ENCODE results near the gene TADA1. TPM values are rescaled to one million over a fixed set of nuclear protein-coding genes. Genes with fewer than 3 reads are reported as not detected.

Gene TADA1
- total and polyA plus RNA-seq, 2 experiments from 2014 or later, result 21.8 to 22.0 TPM

GRCh38 chr1:166910396-166910994 lies 34.4 kb upstream of the TADA1 start:
- H2AFZ ChIP-seq, result no peak overlapping the region
- H4K20me1 ChIP-seq (replicated peaks; ENCODE audit: insufficient read depth), result no peaks in the 10 kb centered on the region
- H3K4me1 ChIP-seq (ENCODE audit: insufficient read depth), result no peaks in the 10 kb centered on the region
- Mint-ChIP-seq H3K4me3 (no peak overlapping the region), H3K4me1 (no peaks in the 10 kb centered on the region), H3K27ac (peak overlapping the region; percentile 62), H3K27me3 (ENCODE audit: insufficient read depth, low read depth, poor library complexity) (peaks cover 3% of the 10 kb centered on the region), H3K36me3 (ENCODE audit: low read depth) (peaks cover 22% of the 10 kb centered on the region; the same call in 2 of the 3 replicates), H3K9me3 (peaks cover 22% of the 10 kb centered on the region)
- no peak overlapping the region for H3K4me3 ChIP-seq
- H3K79me2 ChIP-seq (replicated peaks; ENCODE audit: insufficient read depth), result no peaks in the 10 kb centered on the region
- H3K9me2 ChIP-seq (ENCODE audit: insufficient read depth), result no peaks in the 10 kb centered on the region
- no peaks in the 10 kb centered on the region for H3K27me3 ChIP-seq (ENCODE audit: insufficient read depth)
- DNase-seq (ENCODE audit: low spot score) (peak; percentile 89), ATAC-seq (peak; percentile 97)
- H3K27ac ChIP-seq (ENCODE audit: low read depth), result no peak overlapping the region
- TF ChIP-seq CTCF (conservative IDR thresholded peaks at IDR 0.05; ENCODE audit: low read depth in 2 of 2), result peak; percentile 90 to 98
- TF ChIP-seq POLR2AphosphoS5 (IDR thresholded peaks at IDR 0.05; ENCODE audit: low read depth), result no peak
- no peak for TF ChIP-seq ZNF331 (CRISPR knock-in tag; IDR thresholded peaks at IDR 0.05; ENCODE audit: low read depth)
- H3F3A ChIP-seq (replicated peaks; ENCODE audit: low read depth), result no peaks in the 10 kb centered on the region
- 0 out of 2 replicates have a peak, but pooled peaks cover 3% of the 10 kb centered on the region for H3K36me3 ChIP-seq (ENCODE audit: insufficient read depth)
- H3K4me2 ChIP-seq, result no peak overlapping the region

- H3K4me1 ChIP-seq (ENCODE audit: insufficient read depth), result no peaks in the 10 kb centered on the region
- no peaks in the 10 kb centered on the region for H3K27me3 ChIP-seq (ENCODE audit: insufficient read depth)
- Mint-ChIP-seq H3K27me3 (ENCODE audit: insufficient read depth, low read depth, poor library complexity) (peaks cover 3% of the 10 kb centered on the region), H3K27ac (no peak overlapping the region), H3K4me3 (no peak overlapping the region), H3K36me3 (ENCODE audit: low read depth) (peaks cover 22% of the 10 kb centered on the region; the same call in 2 of the 3 replicates), H3K9me3 (peaks cover 22% of the 10 kb centered on the region), H3K4me1 (no peaks in the 10 kb centered on the region)
- no peak overlapping the region for H3K4me3 ChIP-seq
- no peaks in the 10 kb centered on the region for H3K9me2 ChIP-seq (ENCODE audit: insufficient read depth)
- H3K27ac ChIP-seq (ENCODE audit: low read depth), result no peak overlapping the region
- no peak for ATAC-seq
- no peaks in the 10 kb centered on the region for H4K20me1 ChIP-seq (replicated peaks; ENCODE audit: insufficient read depth)
- no peak for DNase-seq (ENCODE audit: low spot score)
- no peak overlapping the region for H2AFZ ChIP-seq
- no peaks in the 10 kb centered on the region for H3F3A ChIP-seq (replicated peaks; ENCODE audit: low read depth)
- no peaks in the 10 kb centered on the region for H3K79me2 ChIP-seq (replicated peaks; ENCODE audit: insufficient read depth)
- H3K36me3 ChIP-seq (ENCODE audit: insufficient read depth), result 0 out of 2 replicates have a peak, but pooled peaks cover 3% of the 10 kb centered on the region
- no peak overlapping the region for H3K4me2 ChIP-seq
- no peak for TF ChIP-seq ZNF462 (CRISPR knock-in tag; IDR thresholded peaks at IDR 0.05)
- TF ChIP-seq, protein P1, sequence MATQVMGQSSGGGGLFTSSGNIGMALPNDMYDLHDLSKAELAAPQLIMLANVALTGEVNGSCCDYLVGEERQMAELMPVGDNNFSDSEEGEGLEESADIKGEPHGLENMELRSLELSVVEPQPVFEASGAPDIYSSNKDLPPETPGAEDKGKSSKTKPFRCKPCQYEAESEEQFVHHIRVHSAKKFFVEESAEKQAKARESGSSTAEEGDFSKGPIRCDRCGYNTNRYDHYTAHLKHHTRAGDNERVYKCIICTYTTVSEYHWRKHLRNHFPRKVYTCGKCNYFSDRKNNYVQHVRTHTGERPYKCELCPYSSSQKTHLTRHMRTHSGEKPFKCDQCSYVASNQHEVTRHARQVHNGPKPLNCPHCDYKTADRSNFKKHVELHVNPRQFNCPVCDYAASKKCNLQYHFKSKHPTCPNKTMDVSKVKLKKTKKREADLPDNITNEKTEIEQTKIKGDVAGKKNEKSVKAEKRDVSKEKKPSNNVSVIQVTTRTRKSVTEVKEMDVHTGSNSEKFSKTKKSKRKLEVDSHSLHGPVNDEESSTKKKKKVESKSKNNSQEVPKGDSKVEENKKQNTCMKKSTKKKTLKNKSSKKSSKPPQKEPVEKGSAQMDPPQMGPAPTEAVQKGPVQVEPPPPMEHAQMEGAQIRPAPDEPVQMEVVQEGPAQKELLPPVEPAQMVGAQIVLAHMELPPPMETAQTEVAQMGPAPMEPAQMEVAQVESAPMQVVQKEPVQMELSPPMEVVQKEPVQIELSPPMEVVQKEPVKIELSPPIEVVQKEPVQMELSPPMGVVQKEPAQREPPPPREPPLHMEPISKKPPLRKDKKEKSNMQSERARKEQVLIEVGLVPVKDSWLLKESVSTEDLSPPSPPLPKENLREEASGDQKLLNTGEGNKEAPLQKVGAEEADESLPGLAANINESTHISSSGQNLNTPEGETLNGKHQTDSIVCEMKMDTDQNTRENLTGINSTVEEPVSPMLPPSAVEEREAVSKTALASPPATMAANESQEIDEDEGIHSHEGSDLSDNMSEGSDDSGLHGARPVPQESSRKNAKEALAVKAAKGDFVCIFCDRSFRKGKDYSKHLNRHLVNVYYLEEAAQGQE (IDR thresholded peaks at IDR 0.05; ENCODE audit: unreplicated experiment), result no peak
- no peak for TF ChIP-seq CTCF (conservative IDR thresholded peaks at IDR 0.05; ENCODE audit: low read depth in 2 of 2)
- no peak for TF ChIP-seq ZNF331 (CRISPR knock-in tag; IDR thresholded peaks at IDR 0.05; ENCODE audit: low read depth)
- TF ChIP-seq JUNB (IDR thresholded peaks at IDR 0.05; ENCODE audit: unreplicated experiment), result no peak
Observed at GRCh38 chr1:166908942-166909341, 32.9 kb upstream of the TADA1 start.
